Measurements from ENCODE around the gene ANKRD22.

DNA sequence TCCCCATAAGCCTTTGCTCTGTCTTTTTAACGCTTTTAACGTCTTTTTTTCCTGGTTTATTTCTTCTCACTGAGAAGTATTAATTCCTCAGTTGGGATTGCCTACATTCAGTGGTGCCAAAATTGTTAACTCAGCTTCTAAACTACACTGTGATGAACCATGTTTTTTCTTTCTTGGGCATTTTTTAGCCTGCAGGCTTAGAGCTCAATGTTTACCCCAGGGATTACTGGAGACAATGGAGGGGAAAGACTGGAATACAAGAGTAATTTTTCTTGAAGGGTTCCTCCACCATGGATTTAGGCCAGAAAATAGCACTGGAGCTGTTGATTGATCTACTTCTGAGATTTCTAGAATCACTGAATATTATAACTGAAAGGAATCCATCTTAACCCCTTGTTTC lies 48.2 kb upstream of the ANKRD22 start:
- no peak for TF ChIP-seq YY1 (IDR thresholded peaks at IDR 0.05; ENCODE audit: low read depth)
- TF ChIP-seq ZBTB7A (IDR thresholded peaks at IDR 0.05; ENCODE audit: low read depth): no peak
- TF ChIP-seq, protein P1, sequence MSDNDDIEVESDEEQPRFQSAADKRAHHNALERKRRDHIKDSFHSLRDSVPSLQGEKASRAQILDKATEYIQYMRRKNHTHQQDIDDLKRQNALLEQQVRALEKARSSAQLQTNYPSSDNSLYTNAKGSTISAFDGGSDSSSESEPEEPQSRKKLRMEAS (IDR thresholded peaks at IDR 0.05): no peak
- TF ChIP-seq RAD21 (IDR thresholded peaks at IDR 0.05; ENCODE audit: low read depth): no peak
- no peak for TF ChIP-seq CEBPB (IDR thresholded peaks at IDR 0.05)
- TF ChIP-seq EP300 (IDR thresholded peaks at IDR 0.05; ENCODE audit: borderline replicate concordance): no peak
- TF ChIP-seq NFIC (IDR thresholded peaks at IDR 0.05): no peak
- no peak for TF ChIP-seq FOXM1 (IDR thresholded peaks at IDR 0.05; ENCODE audit: borderline replicate concordance, low read depth)
- TF ChIP-seq, protein P2, sequence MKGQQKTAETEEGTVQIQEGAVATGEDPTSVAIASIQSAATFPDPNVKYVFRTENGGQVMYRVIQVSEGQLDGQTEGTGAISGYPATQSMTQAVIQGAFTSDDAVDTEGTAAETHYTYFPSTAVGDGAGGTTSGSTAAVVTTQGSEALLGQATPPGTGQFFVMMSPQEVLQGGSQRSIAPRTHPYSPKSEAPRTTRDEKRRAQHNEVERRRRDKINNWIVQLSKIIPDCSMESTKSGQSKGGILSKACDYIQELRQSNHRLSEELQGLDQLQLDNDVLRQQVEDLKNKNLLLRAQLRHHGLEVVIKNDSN (IDR thresholded peaks at IDR 0.05): no peak
- TF ChIP-seq, protein P3, sequence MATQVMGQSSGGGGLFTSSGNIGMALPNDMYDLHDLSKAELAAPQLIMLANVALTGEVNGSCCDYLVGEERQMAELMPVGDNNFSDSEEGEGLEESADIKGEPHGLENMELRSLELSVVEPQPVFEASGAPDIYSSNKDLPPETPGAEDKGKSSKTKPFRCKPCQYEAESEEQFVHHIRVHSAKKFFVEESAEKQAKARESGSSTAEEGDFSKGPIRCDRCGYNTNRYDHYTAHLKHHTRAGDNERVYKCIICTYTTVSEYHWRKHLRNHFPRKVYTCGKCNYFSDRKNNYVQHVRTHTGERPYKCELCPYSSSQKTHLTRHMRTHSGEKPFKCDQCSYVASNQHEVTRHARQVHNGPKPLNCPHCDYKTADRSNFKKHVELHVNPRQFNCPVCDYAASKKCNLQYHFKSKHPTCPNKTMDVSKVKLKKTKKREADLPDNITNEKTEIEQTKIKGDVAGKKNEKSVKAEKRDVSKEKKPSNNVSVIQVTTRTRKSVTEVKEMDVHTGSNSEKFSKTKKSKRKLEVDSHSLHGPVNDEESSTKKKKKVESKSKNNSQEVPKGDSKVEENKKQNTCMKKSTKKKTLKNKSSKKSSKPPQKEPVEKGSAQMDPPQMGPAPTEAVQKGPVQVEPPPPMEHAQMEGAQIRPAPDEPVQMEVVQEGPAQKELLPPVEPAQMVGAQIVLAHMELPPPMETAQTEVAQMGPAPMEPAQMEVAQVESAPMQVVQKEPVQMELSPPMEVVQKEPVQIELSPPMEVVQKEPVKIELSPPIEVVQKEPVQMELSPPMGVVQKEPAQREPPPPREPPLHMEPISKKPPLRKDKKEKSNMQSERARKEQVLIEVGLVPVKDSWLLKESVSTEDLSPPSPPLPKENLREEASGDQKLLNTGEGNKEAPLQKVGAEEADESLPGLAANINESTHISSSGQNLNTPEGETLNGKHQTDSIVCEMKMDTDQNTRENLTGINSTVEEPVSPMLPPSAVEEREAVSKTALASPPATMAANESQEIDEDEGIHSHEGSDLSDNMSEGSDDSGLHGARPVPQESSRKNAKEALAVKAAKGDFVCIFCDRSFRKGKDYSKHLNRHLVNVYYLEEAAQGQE (IDR thresholded peaks at IDR 0.05; ENCODE audit: low read depth): no peak
- no peak for TF ChIP-seq EGR1 (IDR thresholded peaks at IDR 0.05)
- TF ChIP-seq TCF12 (IDR thresholded peaks at IDR 0.05; ENCODE audit: low read depth): no peak
- TF ChIP-seq TAF1 (IDR thresholded peaks at IDR 0.05; ENCODE audit: low read depth): no peak
